ENCODE results near the gene CCNL1.

GRCh38 chr3:157134620-157135191 is 25.2 kb downstream of the CCNL1 start:
- TF ChIP-seq CTCF (IDR thresholded peaks at IDR 0.05; ENCODE audit: poor library complexity, severe bottlenecking) (no peak), EP300 (conservative IDR thresholded peaks at IDR 0.05; ENCODE audit: poor library complexity, severe bottlenecking) (no peak), TAF1 (IDR thresholded peaks at IDR 0.05; ENCODE audit: low read depth) (no peak), SMC3 (conservative IDR thresholded peaks at IDR 0.05; ENCODE audit: poor library complexity) (no peak)
